Activated naive CD4-positive, alpha-beta T cell treated with anti-CD3 and anti-CD28 coated beads, Interleukin-2, amount 50 U/mL, for 24 hours (primary cell): Measurements from ENCODE around the gene UBL5.
"Not testable (repeated sequence)": the region's sequence is repeated elsewhere in the genome, so short reads cannot be mapped to it uniquely, and the experiment has no call there.

ENCODE experiments used
- H3K27ac Mint-ChIP-seq: one replicate; pipeline ENCODE4 v1.8.0; 2021; ENCODE audit warnings: mild to moderate bottlenecking, mixed read lengths
- H3K27me3 Mint-ChIP-seq: one replicate; pipeline ENCODE4 v1.8.0; 2021; ENCODE audit warnings: mixed read lengths
- H3K36me3 Mint-ChIP-seq: one replicate; pipeline ENCODE4 v1.8.0; 2021; ENCODE audit warnings: mixed read lengths
- H3K4me1 Mint-ChIP-seq: one replicate; pipeline ENCODE4 v1.8.0; 2021; ENCODE audit warnings: mixed read lengths
- H3K4me3 Mint-ChIP-seq: one replicate; pipeline ENCODE4 v1.8.0; 2021; ENCODE audit warnings: mild to moderate bottlenecking, mixed read lengths
- H3K9me3 Mint-ChIP-seq: one replicate; pipeline ENCODE4 v1.8.0; 2021; ENCODE audit warnings: mixed read lengths

The UBL5 gene

DNA sequence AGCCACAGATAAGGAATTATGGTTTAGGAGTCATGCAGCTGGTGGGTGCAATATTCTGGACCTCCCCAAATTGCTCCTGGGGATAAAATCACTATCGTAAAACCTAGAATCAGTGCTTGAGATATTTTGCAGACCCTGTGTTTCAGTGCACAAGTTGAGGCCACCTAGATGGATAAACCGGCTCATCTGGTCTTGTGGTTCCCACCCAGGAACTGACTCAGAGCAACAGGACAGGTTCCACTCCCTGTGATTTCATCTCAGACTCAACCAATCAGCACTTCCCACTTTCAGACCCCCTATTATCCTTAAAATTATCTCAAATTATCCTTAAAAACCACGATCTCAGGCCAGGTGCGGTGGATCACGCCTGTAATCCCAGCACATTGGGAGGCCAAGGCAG lies 29.8 kb upstream of the UBL5 start:
- H3K4me3 Mint-ChIP-seq: no peak overlapping the region
- no peaks in the 10 kb centered on the region for H3K9me3 Mint-ChIP-seq
- no peaks in the 10 kb centered on the region for H3K36me3 Mint-ChIP-seq
- no peak overlapping the region for H3K27ac Mint-ChIP-seq
- no peaks in the 10 kb centered on the region for H3K27me3 Mint-ChIP-seq
- peaks cover 27% of the 10 kb centered on the region for H3K4me1 Mint-ChIP-seq

DNA sequence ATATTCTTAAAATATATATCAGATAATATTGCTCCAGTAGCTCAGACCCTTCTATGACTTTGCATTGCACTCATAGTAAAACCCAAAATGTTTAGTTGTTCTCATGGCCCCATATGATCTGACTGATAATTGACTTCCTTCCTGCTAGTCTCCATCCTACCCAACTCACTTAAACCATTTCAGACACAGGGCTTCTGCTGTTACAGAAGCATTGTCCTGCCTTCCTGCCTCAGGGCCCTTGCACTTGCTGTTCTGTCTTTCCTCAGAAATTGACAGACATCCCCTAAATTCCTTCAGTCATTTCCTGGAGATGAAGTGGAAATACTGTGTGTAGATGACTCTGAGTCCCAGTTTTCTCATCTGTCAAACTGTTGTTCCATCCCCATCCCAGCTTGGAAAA lies 28.6 kb upstream of the UBL5 start:
- no peaks in the 10 kb centered on the region for H3K27me3 Mint-ChIP-seq
- H3K27ac Mint-ChIP-seq: no peak overlapping the region
- H3K36me3 Mint-ChIP-seq: peaks cover 2% of the 10 kb centered on the region
- H3K9me3 Mint-ChIP-seq: no peaks in the 10 kb centered on the region
- H3K4me3 Mint-ChIP-seq: no peak overlapping the region
- peaks cover 27% of the 10 kb centered on the region for H3K4me1 Mint-ChIP-seq

DNA sequence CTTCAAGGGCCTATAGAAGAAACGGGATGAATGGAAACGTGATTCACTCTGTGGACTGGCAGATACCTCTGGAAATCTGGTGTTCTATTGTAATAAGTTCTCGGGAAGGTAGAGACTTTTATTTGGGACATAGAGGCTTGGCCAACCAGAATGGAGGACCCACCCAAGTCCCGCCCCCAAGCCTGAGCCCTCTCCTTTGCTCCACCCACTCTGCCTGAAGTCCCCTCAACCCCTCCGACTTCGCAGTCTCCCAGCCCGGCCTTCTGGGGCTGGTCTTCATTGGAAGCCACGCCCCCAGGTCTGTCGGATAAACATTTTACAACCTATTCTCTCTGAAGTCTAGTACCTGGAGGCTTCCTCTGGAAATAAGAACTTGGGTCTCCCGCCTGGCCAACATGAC lies 25.7 kb upstream of the UBL5 start:
- Mint-ChIP-seq H3K36me3 (peaks cover 2% of the 10 kb centered on the region), H3K27ac (no peak overlapping the region), H3K9me3 (no peaks in the 10 kb centered on the region), H3K4me3 (no peak overlapping the region), H3K27me3 (no peaks in the 10 kb centered on the region), H3K4me1 (peaks cover 27% of the 10 kb centered on the region)

DNA sequence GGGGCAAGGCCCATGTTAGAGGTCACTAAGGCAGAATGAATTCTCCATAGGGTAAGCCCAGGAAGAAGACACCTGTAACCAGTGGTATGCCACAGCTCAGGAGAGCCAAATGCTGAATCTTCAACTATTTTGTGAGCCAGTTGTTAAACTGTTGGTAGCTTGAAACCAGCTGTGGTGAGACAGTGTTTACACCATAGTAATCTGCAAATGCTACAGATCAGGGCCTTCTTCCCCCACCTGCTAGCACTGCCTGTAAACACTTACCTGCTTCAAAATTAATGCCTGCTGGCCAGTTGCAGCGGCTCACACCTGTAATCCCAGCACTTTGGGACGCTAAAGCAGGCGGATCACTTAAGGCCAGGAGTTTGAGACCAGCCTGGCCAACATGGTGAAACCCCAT lies 20.9 kb upstream of the UBL5 start:
- Mint-ChIP-seq H3K27me3 (no peaks in the 10 kb centered on the region), H3K4me1 (peaks cover 36% of the 10 kb centered on the region), H3K36me3 (peaks cover 6% of the 10 kb centered on the region), H3K4me3 (no peak overlapping the region), H3K9me3 (no peaks in the 10 kb centered on the region), H3K27ac (no peak overlapping the region)

DNA sequence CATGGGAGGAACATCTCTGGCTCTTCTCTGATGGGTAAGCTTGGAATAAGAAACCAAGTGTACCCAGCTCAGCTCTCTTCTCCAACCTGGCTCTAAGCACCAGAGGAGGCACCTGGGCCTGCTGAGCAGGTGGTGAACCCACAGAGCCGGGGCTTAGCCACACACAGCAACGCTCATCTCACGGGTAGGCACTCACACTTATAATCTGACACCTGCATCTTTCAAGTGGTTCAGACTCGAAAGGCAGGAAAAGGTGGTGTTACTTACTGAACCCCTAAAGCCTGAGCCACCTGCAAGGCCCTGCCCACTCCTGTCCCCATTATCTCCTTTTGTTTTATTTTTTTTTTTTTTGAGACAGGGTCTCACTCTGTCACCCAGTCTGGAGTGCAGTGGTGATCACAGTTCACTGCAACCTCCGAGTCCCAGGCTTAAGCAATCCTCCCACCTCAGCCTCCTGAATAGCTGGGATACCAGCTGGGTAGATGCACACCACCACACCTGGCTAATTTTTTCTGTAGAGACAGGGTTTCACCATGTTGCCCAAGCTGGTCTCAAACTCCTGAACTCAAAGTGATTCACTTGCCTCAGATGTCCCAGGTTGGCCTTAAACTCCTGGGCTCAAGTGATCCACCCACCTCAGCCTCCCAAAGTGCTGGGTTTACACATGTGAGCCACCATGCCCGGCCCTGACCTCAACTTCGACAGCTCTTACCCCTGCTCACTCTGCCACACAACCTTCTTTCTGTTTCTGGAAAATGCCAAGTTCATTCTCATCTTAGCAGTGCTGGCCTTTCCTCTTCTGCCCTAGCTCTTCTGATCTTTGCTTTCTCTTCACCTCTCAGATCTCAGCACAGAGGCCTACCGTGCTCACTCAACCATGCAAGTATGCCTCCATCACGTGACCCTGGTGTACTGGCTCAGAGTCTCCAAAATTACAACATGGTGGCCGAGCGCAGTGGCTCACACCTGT lies 18.6 kb upstream of the UBL5 start:
- peak overlapping the region; percentile 69 for H3K27ac Mint-ChIP-seq
- peaks cover 8% of the 10 kb centered on the region for H3K36me3 Mint-ChIP-seq
- H3K9me3 Mint-ChIP-seq: no peaks in the 10 kb centered on the region
- peaks cover 36% of the 10 kb centered on the region for H3K4me1 Mint-ChIP-seq
- peak overlapping the region; percentile 31 for H3K4me3 Mint-ChIP-seq
- no peaks in the 10 kb centered on the region for H3K27me3 Mint-ChIP-seq

DNA sequence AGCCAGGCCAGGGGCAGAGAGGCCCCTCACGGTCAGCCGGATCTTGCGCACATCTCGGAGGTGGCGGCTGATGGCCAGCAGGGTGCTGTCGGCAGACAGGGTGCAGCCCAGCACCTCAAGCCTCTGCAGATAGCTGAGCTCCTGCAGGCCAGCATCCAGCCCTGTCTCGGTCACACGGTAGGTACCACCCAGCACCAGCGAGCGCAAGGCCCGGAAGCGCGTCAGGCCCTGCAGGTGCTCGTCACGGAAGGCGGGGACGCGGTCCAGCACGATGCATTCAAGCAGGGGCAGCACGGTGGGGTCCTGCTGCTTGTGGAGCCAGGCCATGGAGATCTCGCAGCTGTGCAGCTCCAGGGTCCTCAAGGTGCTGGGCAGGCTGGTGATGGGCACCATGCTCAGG lies 16.6 kb upstream of the UBL5 start:
- Mint-ChIP-seq H3K4me3 (no peak overlapping the region), H3K27me3 (no peaks in the 10 kb centered on the region), H3K36me3 (peaks cover 10% of the 10 kb centered on the region), H3K27ac (no peak overlapping the region), H3K4me1 (peaks cover 41% of the 10 kb centered on the region), H3K9me3 (no peaks in the 10 kb centered on the region)

DNA sequence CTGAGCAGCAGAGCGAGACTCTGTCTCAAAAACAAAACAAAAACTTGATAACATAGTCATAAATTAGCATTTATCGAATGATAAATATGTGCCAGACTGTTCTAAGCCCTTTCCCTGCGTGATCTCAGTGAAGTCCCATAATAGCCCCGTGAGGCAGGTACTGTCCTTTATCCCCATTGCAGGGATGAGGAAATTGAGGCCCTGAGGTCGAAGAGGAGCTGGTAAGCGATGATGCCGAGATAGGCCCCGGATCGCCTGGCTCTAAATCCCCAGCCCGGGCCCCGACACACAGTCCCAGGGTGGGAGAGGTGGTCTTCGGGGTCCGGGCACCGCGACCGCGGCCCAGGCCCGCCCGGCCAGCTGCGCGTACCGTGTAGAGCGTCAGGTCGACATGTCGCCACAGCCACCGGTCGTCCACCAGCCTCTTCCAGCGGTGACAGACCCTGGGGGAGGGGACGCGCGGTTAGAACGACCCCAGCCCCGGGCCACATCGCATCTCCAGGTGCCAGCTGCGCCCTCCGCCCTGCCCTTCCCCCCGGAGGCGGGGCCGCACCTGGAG lies 9.5 kb upstream of the UBL5 start:
- Mint-ChIP-seq H3K4me3 (peak overlapping the region; percentile 89), H3K27me3 (no peaks in the 10 kb centered on the region), H3K9me3 (no peaks in the 10 kb centered on the region), H3K4me1 (peaks cover 42% of the 10 kb centered on the region), H3K27ac (peak overlapping the region; percentile 87), H3K36me3 (peaks cover 13% of the 10 kb centered on the region)

DNA sequence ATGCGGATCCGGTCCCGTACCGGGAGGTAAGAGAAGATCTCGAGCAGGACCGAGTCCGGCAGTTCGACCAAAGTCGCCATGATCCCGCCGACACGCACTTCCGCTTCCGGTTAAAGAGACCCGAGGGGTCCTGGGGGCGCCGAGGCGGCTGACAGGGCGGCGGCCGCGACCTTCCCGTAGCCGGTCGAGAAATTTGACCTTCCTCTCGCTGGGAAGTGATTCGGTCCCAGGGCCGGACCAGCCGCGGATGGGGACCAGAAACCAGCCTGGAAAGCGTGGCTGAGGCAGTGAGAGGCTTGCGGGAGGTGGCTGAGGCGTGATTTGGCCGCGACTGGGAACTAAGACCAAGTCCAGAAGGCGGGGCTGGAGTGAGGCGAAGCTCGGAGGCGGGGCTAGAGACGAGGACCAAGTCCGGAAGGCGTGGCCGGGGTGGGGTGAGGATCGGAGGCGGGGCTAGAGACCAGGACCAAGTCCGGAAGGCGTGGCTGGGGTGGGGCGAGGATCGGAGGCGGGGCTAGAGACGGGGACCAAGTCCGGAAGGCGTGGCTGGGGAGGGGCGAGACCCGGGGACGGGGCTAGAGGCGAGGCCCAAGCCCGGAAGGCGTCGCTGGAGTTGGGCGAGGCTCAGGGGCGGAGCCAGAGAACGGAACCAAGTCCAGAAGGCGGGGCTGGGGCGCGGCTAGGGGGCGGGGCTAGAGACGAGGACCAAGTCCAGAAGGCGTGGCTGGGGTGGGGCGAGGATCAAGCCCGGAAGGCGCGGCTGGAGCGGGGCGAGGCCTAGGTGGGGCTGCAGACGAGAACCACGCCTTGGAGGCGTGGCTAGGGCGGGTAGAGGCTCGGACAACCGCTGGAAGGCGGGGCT lies 8.8 kb upstream of the UBL5 start, which contains the start of gene FBXL12:
Gene FBXL12 (minus strand): TSS at position 346 of the 862 bp plus-strand sequence. CDS start 266 bp downstream, at position 80.
- Mint-ChIP-seq H3K36me3 (peaks cover 11% of the 10 kb centered on the region), H3K27ac (peak within 1 kb of the TSS; percentile 87), H3K4me1 (peaks cover 40% of the 10 kb centered on the region), H3K9me3 (no peaks in the 10 kb centered on the region), H3K27me3 (no peaks in the 10 kb centered on the region), H3K4me3 (peak within 1 kb of the TSS; percentile 89)

DNA sequence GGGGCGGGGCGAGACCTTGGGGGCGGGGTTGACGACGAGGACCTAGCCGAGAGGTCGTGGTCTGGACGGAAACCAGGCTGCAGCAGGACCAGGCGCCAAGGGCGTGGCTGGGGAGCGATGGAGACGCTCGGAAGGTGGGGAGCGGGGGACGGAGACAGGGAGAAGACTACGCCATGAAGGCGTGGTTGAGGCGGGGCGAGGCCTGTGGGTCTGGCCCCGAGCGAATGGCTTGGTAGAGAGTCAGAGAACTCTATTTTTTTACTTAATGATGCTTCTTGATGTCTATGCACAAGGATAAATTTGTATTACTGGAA lies 8.2 kb upstream of the UBL5 start:
- Mint-ChIP-seq H3K27me3 (no peaks in the 10 kb centered on the region), H3K27ac (peak overlapping the region; percentile 87), H3K4me3 (peak overlapping the region; percentile 89), H3K4me1 (peaks cover 38% of the 10 kb centered on the region), H3K36me3 (peaks cover 11% of the 10 kb centered on the region), H3K9me3 (no peaks in the 10 kb centered on the region)

DNA sequence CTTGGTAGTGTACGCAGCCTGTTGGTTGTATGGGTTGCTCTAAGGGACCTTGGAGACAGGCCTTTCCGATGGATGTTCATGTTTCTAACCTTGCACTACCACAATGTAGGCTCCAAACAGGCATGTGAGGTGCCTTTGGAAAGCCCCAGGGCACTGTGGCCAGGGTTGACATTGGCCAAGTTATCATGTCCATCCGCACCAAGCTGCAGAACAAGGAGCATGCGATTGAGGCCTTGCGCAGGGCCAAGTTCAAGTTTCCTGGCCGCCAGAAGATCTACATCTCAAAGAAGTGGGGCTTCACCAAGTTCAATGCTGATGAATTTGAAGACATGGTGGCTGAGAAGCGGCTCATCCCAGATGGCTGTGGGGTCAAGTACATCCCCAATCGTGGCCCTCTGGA lies 7.7 kb upstream of the UBL5 start:
- H3K27me3 Mint-ChIP-seq, H3K27ac Mint-ChIP-seq, H3K9me3 Mint-ChIP-seq, H3K36me3 Mint-ChIP-seq: not testable (repeated sequence)
- peak overlapping the region; percentile 89 for H3K4me3 Mint-ChIP-seq
- H3K4me1 Mint-ChIP-seq: peaks cover 34% of the 10 kb centered on the region

DNA sequence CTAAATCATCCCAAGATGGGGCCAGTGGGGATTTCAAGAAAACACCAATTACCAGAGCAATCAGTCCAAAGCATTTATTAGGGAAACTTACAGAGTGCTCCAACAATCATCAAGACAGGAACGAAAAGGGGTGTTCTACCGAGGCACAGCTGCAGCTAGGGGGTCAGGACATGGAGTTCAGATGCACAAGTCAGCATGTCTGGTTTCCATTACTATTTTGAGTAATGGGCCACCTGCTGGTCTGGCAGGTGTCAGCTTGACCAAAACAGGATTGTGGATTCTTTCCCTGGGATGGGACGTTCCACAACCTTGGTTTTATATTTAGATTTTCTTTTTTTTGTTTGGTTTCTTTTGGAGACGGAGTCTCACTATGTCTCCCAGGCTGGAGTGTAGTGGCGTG lies 3.9 kb upstream of the UBL5 start:
- H3K4me3 Mint-ChIP-seq: no peak overlapping the region
- H3K36me3 Mint-ChIP-seq: peaks cover 3% of the 10 kb centered on the region
- peaks cover 29% of the 10 kb centered on the region for H3K4me1 Mint-ChIP-seq
- no peak overlapping the region for H3K27ac Mint-ChIP-seq
- no peaks in the 10 kb centered on the region for H3K9me3 Mint-ChIP-seq
- no peaks in the 10 kb centered on the region for H3K27me3 Mint-ChIP-seq

DNA sequence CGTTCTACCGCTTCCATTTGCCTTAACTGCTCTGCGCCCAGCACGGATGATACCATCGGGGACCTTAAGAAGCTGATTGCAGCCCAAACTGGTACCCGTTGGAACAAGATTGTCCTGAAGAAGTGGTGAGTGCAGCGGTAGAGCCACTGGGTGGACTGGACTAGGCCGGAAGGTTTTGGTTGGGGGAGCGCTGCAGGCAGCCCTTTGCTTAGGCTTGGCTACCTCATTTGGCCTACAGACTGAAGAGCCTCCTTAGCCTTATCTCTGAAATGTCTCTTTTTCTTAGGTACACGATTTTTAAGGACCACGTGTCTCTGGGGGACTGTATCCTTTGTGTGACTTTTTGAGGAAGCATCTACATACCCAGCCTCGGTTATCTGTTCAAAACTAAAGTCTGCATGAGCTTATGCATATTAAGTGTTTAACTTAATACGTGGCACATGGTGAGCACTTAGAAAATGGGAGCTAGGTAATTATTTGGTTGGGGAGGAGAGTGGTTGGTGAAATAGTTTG lies 889 bp downstream of the UBL5 start:
- Mint-ChIP-seq H3K9me3 (no peaks in the 10 kb centered on the region), H3K36me3 (peaks cover 3% of the 10 kb centered on the region), H3K27me3 (no peaks in the 10 kb centered on the region), H3K4me1 (peaks cover 24% of the 10 kb centered on the region), H3K27ac (peak overlapping the region; percentile 4), H3K4me3 (peak overlapping the region; percentile 97)

DNA sequence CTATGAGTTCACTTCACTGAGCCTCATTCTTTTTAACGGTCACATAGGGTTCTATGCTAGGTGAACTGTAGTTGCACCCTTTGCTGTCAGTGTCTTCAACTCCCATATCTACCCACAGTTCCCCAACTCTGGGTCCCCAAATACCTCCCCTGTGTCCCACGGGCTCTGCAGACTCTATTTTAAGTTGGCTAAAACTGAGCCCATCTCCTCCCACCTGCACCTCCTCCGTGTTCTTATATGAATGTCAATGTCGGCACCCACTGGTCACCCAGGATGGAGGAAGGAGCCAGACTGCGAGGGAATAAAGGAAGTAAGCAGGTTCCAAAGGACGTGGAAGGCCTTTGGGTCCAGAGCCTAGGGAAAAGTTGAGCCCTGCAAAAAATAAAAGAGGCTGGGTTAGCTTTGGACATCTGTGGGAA lies 6.6 kb downstream of the UBL5 start:
- Mint-ChIP-seq H3K4me3 (peak overlapping the region; percentile 93), H3K9me3 (no peaks in the 10 kb centered on the region), H3K27ac (peak overlapping the region; percentile 82), H3K36me3 (peaks cover under 1% of the 10 kb centered on the region), H3K27me3 (no peaks in the 10 kb centered on the region), H3K4me1 (peaks cover 16% of the 10 kb centered on the region)

DNA sequence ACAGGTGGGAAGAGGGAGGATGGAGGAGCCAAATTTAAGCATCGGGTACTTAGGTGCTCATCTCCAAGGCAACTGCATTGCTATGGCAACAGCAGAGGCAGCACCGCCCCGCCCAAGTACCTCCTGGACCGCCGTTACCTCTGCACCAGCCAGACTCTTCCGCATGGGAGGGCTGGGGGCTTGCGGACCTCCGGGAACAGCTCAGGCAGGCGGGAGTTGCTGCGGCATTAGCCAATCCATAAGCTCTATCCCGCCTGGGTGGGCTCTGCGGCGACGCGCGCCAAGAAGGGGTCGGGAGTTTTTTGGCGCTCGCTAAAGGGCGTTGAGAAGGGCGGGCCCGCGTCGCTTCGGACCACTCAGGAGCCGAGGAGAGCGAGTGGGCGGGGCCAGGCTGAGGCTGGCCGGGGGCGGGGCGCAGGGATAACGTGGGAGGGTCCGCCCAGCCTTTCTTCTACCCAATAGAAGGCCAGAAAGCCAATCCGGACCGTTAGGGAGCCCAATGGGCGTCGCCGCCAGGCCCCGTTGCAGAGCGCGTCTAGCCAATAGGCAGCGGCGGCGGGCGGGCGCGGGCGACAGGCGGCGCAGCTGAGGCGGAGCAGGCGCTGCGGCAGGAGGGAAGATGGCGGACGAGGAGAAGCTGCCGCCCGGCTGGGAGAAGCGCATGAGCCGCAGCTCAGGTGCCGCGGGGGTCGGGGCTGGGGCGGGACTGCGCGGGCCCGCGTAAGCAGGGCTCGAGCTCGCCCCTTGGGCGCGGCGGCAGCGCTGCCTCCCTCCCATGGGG lies 7.2 kb downstream of the UBL5 start, which contains the start of gene PIN1:
Gene PIN1 (plus strand): TSS at position 593 of the 781 bp plus-strand sequence. CDS start 27 bp downstream, at position 620.
- Mint-ChIP-seq H3K4me1 (peaks cover 15% of the 10 kb centered on the region), H3K36me3 (peaks cover 1% of the 10 kb centered on the region), H3K27me3 (no peaks in the 10 kb centered on the region), H3K9me3 (no peaks in the 10 kb centered on the region), H3K27ac (peak within 1 kb of the TSS; percentile 87), H3K4me3 (peak within 1 kb of the TSS; percentile 93)

DNA sequence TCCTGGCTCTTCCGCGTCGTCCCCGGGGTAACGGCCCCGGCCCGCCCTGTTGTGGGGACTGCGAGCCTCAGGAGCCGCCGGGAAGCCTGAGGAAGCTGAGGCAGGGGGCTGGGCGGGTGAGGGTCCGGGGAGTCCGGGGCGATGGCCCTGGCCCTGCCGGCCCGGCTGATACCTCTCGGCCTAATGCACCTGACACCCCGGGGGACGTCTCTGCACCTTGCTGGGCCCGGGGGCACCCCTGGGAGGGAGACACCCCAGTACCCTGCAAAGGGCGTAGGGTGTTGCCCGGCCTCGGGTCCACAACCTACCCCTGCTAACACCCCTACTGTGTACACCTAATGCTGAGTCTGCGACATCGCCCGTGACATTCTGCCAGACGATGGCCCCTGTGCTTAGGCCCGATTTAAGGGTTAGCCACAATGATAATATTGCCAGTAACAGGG lies 7.8 kb downstream of the UBL5 start:
- Mint-ChIP-seq H3K4me1 (peaks cover 12% of the 10 kb centered on the region), H3K36me3 (peaks cover 1% of the 10 kb centered on the region), H3K9me3 (no peaks in the 10 kb centered on the region), H3K27ac (no peak overlapping the region), H3K27me3 (no peaks in the 10 kb centered on the region), H3K4me3 (peak overlapping the region; percentile 92)
